GM12872 (cell line): ENCODE data around the gene C9orf43.

Experiments
- TF ChIP-seq, protein P1 (sequence below): IDR thresholded peaks from 3 replicates; pipeline ENCODE4 v1.5.1; 2011; ENCODE audit warnings: low read depth, mild to moderate bottlenecking, low read length, moderate library complexity; ENCODE audit not compliant: insufficient read depth

C9orf43 gene

DNA sequence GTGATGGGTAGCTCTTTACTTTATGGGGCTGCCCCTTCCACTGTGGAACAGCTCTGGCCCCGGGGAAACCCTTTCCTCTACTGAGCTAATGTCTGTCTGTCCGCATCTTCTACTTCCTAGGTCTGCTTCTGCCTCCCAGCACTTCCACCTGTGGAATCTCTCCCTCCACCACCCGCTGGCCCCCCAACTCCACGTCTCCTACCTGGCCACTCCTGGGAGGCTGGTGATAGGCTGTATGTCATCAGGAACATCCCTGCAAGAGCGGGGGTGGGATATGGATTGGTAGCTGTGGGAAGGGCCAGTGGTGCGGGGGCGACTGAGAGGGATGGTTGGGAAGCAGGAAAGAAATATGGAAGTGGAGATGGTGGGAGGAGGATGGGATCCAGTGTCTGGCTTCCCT lies 18.6 kb upstream of the C9orf43 start:
- TF ChIP-seq, protein P1, sequence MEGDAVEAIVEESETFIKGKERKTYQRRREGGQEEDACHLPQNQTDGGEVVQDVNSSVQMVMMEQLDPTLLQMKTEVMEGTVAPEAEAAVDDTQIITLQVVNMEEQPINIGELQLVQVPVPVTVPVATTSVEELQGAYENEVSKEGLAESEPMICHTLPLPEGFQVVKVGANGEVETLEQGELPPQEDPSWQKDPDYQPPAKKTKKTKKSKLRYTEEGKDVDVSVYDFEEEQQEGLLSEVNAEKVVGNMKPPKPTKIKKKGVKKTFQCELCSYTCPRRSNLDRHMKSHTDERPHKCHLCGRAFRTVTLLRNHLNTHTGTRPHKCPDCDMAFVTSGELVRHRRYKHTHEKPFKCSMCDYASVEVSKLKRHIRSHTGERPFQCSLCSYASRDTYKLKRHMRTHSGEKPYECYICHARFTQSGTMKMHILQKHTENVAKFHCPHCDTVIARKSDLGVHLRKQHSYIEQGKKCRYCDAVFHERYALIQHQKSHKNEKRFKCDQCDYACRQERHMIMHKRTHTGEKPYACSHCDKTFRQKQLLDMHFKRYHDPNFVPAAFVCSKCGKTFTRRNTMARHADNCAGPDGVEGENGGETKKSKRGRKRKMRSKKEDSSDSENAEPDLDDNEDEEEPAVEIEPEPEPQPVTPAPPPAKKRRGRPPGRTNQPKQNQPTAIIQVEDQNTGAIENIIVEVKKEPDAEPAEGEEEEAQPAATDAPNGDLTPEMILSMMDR: no peak

DNA sequence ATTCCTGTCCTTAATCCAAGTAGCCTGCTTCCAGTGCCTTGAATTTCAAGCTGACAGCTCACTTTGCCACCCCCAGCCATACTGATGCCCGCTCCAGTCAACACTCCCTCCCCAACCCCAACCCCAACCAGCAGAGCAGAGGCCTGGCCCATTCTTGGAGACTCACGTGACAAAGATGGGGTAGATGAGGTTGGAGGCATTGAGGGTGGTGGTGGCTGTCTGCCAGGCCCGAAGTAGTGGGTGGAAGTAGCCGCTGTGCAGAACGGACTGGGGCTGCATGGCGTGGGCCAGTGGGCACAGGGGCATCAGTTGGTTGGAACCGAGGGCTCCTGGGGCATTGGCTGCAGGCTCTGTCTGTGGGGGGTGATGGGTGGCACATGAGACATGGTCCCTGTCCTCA lies 17.3 kb upstream of the C9orf43 start:
- TF ChIP-seq, protein P1: no peak

DNA sequence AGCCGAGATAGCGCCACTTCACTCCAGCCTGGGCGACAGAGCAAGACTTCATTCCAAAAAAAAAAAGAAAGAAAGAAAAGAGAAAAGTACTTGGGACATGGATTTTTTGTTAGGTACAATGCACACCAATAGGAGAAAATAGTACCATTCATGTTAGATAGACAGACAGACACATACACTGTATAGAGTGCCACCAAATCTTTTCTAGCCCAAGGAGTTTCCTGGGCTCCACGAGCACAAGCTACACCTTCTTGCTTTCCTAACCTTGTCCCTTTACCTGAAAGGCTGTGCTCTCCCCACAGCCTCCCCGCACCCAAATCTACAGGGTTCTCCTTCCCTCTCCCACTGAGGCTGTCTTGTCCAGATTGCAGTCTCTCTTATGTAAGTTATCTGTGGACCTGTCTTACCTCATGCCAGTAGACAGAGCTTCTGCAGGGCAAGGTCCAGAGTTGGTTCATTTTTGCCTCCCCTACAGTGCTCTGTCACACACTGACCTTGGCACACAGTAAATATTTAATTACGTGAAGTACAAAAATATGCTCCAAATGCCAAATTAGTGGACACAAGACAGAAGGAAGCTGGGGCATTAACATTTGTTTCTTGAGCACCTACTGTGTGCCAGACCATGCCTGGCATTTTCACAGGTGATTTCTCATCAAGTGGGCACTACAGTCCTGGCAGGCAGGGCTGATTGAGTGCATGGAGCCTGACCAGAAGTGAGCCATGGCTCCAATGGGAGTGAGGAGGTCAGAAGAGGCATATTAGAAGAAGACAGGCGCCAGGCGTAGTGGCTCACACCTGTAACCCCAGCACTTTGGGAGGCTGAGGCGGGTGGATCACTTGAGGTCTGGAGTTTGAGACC lies 15.3 kb upstream of the C9orf43 start:
- TF ChIP-seq, protein P1: no peak

DNA sequence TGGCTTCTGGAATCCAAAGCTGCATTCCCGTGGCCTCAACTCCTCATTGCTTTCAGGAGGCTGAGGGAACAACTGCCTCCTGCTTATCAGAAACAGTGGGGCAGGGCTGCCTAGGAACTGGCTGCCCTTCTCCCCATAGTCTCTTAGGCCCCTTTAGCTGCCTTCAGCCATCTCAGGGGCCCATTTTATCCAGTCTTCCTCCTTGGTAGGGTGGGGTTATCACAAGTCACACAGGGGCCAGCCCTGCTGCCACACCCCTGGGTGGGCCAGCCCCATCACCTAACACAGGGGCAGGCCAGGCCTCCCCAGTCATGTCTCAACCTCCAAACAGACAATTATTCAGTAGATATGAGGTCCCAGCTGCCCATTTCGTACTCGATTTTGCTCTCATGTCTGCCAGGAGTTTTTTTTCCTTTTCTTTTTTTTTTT lies 13.3 kb upstream of the C9orf43 start:
- TF ChIP-seq, protein P1: no peak

DNA sequence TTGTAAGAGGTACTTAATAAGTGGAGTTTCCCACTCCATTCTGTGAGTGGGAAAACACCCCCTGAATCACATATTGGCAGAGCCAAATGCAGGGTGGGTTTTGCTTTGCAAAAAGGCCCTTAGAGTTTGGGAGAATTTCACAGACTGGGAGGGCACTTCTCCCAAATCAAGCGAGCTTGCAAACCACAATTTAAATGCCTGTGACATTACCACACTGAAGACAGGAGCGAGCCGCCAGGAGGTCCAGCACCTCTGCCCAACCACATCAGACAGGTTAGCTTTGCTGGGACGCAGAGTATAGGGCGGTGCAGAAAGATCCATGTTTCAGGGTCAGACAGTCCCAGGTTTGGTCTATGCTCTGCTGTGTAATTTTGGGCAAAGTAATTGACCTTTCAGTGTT lies 11.8 kb upstream of the C9orf43 start:
- TF ChIP-seq, protein P1: no peak

DNA sequence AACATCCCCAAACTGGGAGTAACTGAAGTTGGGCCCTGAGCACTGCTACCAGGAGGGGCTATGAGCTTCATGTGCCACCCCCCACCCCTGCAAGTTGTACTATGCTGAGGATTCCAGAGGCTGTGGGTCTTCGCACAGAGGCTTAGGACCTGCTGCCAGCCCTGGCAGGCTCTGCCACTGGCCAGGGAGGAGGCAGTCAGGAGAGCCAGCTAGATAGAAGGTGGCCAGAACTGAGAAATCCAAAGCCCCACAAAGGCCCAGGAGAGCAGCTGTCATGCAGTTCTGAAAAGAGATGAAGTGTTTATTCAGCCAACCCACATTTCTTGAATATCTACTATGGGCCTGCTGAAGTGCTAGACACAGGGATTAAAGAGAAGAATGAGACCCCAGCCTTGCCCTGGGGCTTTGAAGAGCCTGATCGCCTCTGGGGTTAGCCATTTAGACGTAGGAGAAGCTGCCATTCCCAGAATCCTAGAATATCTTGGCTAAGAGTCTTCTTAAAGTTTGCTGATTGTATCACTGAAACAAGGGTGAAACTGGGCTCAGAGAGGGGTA lies 10.8 kb upstream of the C9orf43 start:
- TF ChIP-seq, protein P1: no peak

DNA sequence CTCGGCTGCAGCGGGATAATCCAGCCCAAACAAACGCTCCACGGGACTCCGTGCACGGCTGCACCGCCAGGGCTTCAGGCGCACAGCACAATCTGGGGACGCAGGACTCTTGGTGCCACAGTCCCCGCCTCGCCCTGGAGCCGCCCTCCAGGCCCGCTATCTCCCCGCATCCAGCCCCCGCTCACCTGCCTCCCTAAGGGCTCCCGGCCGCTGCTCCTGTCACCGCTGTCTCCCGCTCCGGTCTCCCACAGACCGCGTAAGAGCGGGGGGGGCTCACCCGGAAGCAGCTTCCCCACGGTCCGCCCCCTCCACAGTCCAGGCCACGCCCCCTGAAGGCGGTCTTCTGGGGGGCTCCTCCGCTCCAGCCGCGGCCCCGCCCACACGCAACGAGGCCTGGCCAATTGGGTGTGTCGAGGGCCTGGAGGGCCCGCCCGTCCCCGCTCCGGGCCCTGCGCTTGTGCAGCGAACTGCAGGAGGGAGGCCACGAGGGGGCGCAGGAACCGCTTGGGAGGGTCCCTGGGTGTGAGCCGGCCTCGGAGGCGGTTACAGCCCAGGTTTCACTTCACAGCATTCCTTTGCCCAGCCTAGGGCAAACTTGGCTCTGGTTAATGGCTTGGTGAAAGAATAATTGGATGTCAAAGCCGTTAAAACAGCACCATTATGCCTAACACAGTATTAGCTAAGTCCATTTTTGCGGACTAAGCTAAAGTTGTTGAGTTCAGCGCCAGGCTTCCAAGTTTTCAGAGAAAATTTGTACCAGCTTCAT lies 9.3 kb upstream of the C9orf43 start, which contains the start of gene ALAD:
Gene ALAD (minus strand): TSS at position 258 of the 766 bp plus-strand sequence. CDS start 7,725 bp downstream, outside the sequence.
- TF ChIP-seq, protein P1: peak; percentile 94
